K562 (cell line): ENCODE results near the gene ASPRV1. TPM values are rescaled to one million over a fixed set of nuclear protein-coding genes. Genes with fewer than 3 reads are reported as not detected.
A peak's percentile ranks its signal among the peaks of the same experiment; 100 is the strongest.

Source experiments
- BMI1 ChIP-seq: fragments of 150-350 bp; IDR thresholded peaks from 2 replicates; pipeline ENCODE4 v1.6.1; 2014; ENCODE audit warnings: low read length
- BRD4 ChIP-seq: fragments of 200-600 bp; sonication (generic); IDR thresholded peaks from 2 replicates; pipeline ENCODE4 v1.6.1; 2017; ENCODE audit warnings: inconsistent platforms
- GABPB1 ChIP-seq: sonication (generic); formaldehyde crosslinking; IDR thresholded peaks from 2 replicates; pipeline ENCODE4 v1.8.0; 2022; ENCODE audit warnings: mild to moderate bottlenecking, missing genetic modification reagents
- MAFG ChIP-seq: fragments of 450-650 bp; conservative IDR thresholded peaks from 2 replicates; pipeline ENCODE4 v1.6.1; 2016; ENCODE audit warnings: missing genetic modification characterization, missing compliant biosample characterization
- MCM5 ChIP-seq: fragments of 450-650 bp; IDR thresholded peaks from 2 replicates; pipeline ENCODE4 v1.6.1; 2016; ENCODE audit warnings: low read depth
- MYBL2 ChIP-seq, 2 experiments: fragments of 450-650 bp in 1 of 2; sonication (generic) in 1 of 2; formaldehyde crosslinking in 1 of 2; IDR thresholded peaks; 2 replicates each; pipeline versions ENCODE4 v1.6.1 to v1.8.1; 2017 to 2022; ENCODE audit warnings: borderline replicate concordance in 1 of 2, inconsistent platforms in 1 of 2, low read depth in 1 of 2, mild to moderate bottlenecking in 1 of 2, missing genetic modification reagents in 1 of 2, moderate library complexity in 1 of 2
- NRF1 ChIP-seq, 2 experiments: fragments of 450-650 bp; IDR thresholded peaks in 1 of 2; conservative IDR thresholded peaks in 1 of 2; 2 replicates each; pipeline ENCODE4 v1.6.1; 2014; ENCODE audit warnings: mild to moderate bottlenecking in 2 of 2
- PTBP1 ChIP-seq: fragments of 200-400 bp; formaldehyde crosslinking; IDR thresholded peaks from 2 replicates; pipeline ENCODE4 v1.6.1; 2017; ENCODE audit warnings: low read depth, low read length
- TARDBP ChIP-seq: fragments of 450-650 bp; IDR thresholded peaks from 2 replicates; pipeline ENCODE4 v1.6.1; 2016
- ZKSCAN1 ChIP-seq: fragments of 150-350 bp; IDR thresholded peaks from 2 replicates; pipeline ENCODE4 v1.6.1; 2016; ENCODE audit warnings: low read depth, low read length
- polyA plus RNA-seq, 8 experiments: library from polyadenylated mRNA; depleted of rRNA in 4 of 8; stranded (reverse) in 5 of 8; unstranded in 3 of 8; fragments of >200 nt; fragmentation: Nextera tagmentation in 2 of 8; fragmentation: Illumina TruSeq in 1 of 8; extraction: Ambion mirVana in 2 of 8; extraction: Trizol in 1 of 8; gene quantifications; 2 replicates each; pipeline versions ENCODE4 v1.2.1 to v1.2.3, GENCODE V29; 2011 to 2014; ENCODE audit warnings: inconsistent platforms in 1 of 8, missing spikeins in 1 of 8
- total RNA-seq, 7 experiments: library from RNA; depleted of rRNA in 6 of 7; stranded (reverse); fragments of >200 nt in 6 of 7; fragmentation: Illumina TruSeq in 2 of 7; extraction: Trizol in 2 of 7; gene quantifications; 2 replicates each; pipeline versions ENCODE4 v1.2.1 to v1.2.3, GENCODE V29; 2011 to 2021; ENCODE audit warnings: low replicate concordance in 1 of 7
- TF ChIP-seq, protein P1 (sequence below): fragments of 200-800 bp; sonication (Bioruptor generic); IDR thresholded peaks from 2 replicates; pipeline ENCODE4 v1.6.1; 2016; ENCODE audit warnings: missing genetic modification characterization, missing compliant biosample characterization
- TF ChIP-seq, protein P2 (sequence below): fragments of 250-450 bp; sonication (Bioruptor Pico); IDR thresholded peaks from 2 replicates; pipeline ENCODE4 v1.5.0; 2020; ENCODE audit warnings: mild to moderate bottlenecking, borderline replicate concordance
- TF ChIP-seq, protein P3 (sequence below): fragments of 250-450 bp; sonication (Bioruptor Pico); IDR thresholded peaks from 2 replicates; pipeline ENCODE4 v1.8.0; 2022; ENCODE audit warnings: moderate library complexity, mild to moderate bottlenecking, inconsistent platforms
- TF ChIP-seq, protein P4 (sequence below): conservative IDR thresholded peaks from 2 replicates; pipeline ENCODE4 v1.6.1; 2011; ENCODE audit warnings: low read depth, mild to moderate bottlenecking, low read length; ENCODE audit not compliant: control insufficient read depth
- TF ChIP-seq, protein P5 (sequence below): fragments of 450-650 bp; formaldehyde crosslinking; conservative IDR thresholded peaks from 2 replicates; pipeline ENCODE4 v1.4.0; 2022; ENCODE audit warnings: mild to moderate bottlenecking, missing genetic modification characterization

ASPRV1 gene
- total and polyA plus RNA-seq, 9 of the 15 experiments (the other 6 are each of a cell fraction or from before 2014, with no cell fraction given), result 0.17 to 0.72 (median 0.47) TPM; not detected in 1

DNA sequence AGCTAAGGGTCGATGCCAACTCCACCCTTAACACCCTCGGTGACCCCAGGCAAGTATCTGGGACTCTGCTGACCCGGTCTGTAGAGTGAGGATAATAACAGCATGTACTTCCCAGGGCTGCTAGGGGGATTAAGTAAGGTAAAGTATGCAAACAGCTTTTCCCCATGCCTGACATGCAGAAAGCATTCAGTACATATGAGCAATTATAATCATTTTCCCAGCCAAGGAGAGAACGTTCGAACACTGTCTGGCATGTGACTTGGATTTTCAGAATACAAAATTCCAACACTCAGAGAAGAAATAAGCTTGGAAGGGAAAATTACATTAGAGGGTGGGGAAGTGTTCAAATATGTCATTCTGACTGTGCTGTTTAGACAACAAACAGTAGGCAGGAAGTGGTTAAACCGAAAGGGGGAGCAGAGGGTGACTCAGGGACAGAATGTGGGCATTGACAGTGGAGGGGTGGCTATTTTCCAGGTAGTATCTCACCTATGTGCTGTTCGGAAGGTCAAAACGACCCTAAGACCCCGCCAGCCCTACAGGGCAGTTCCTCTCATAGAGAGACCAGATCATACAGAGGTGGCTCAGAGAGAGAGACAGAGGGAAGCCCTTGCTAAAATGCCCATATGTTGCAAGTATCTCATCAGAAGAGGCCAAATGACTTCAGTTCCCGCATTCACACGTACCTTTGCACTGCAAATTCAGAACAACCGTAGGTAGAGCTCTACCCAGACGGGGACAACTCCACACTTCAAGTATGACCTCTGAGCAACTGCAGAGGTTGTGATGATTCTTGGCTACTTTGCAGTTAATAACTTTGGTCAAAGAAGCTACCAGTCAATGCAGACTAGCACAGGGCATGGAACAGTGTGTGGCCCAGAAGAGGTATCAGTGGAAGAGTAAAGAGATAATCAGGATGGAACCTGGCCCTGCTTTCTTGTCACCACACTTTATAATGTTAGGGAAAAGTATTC, 14.8 kb downstream of the ASPRV1 start (continued):
- TF ChIP-seq, protein P1, sequence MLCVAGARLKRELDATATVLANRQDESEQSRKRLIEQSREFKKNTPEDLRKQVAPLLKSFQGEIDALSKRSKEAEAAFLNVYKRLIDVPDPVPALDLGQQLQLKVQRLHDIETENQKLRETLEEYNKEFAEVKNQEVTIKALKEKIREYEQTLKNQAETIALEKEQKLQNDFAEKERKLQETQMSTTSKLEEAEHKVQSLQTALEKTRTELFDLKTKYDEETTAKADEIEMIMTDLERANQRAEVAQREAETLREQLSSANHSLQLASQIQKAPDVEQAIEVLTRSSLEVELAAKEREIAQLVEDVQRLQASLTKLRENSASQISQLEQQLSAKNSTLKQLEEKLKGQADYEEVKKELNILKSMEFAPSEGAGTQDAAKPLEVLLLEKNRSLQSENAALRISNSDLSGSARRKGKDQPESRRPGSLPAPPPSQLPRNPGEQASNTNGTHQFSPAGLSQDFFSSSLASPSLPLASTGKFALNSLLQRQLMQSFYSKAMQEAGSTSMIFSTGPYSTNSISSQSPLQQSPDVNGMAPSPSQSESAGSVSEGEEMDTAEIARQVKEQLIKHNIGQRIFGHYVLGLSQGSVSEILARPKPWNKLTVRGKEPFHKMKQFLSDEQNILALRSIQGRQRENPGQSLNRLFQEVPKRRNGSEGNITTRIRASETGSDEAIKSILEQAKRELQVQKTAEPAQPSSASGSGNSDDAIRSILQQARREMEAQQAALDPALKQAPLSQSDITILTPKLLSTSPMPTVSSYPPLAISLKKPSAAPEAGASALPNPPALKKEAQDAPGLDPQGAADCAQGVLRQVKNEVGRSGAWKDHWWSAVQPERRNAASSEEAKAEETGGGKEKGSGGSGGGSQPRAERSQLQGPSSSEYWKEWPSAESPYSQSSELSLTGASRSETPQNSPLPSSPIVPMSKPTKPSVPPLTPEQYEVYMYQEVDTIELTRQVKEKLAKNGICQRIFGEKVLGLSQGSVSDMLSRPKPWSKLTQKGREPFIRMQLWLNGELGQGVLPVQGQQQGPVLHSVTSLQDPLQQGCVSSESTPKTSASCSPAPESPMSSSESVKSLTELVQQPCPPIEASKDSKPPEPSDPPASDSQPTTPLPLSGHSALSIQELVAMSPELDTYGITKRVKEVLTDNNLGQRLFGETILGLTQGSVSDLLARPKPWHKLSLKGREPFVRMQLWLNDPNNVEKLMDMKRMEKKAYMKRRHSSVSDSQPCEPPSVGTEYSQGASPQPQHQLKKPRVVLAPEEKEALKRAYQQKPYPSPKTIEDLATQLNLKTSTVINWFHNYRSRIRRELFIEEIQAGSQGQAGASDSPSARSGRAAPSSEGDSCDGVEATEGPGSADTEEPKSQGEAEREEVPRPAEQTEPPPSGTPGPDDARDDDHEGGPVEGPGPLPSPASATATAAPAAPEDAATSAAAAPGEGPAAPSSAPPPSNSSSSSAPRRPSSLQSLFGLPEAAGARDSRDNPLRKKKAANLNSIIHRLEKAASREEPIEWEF (CRISPR knock-in tag), result no peak
- no peak for TF ChIP-seq ZKSCAN1
- TF ChIP-seq, protein P2, sequence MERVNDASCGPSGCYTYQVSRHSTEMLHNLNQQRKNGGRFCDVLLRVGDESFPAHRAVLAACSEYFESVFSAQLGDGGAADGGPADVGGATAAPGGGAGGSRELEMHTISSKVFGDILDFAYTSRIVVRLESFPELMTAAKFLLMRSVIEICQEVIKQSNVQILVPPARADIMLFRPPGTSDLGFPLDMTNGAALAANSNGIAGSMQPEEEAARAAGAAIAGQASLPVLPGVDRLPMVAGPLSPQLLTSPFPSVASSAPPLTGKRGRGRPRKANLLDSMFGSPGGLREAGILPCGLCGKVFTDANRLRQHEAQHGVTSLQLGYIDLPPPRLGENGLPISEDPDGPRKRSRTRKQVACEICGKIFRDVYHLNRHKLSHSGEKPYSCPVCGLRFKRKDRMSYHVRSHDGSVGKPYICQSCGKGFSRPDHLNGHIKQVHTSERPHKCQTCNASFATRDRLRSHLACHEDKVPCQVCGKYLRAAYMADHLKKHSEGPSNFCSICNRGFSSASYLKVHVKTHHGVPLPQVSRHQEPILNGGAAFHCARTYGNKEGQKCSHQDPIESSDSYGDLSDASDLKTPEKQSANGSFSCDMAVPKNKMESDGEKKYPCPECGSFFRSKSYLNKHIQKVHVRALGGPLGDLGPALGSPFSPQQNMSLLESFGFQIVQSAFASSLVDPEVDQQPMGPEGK (CRISPR knock-in tag), result no peak
- TF ChIP-seq MCM5, result no peak
- TF ChIP-seq, protein P3, sequence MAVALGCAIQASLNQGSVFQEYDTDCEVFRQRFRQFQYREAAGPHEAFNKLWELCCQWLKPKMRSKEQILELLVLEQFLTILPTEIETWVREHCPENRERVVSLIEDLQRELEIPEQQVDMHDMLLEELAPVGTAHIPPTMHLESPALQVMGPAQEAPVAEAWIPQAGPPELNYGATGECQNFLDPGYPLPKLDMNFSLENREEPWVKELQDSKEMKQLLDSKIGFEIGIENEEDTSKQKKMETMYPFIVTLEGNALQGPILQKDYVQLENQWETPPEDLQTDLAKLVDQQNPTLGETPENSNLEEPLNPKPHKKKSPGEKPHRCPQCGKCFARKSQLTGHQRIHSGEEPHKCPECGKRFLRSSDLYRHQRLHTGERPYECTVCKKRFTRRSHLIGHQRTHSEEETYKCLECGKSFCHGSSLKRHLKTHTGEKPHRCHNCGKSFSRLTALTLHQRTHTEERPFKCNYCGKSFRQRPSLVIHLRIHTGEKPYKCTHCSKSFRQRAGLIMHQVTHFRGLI (CRISPR knock-in tag), result no peak
- no peak; the same call in 1 of the 2 replicates for TF ChIP-seq BRD4
- TF ChIP-seq, protein P4, sequence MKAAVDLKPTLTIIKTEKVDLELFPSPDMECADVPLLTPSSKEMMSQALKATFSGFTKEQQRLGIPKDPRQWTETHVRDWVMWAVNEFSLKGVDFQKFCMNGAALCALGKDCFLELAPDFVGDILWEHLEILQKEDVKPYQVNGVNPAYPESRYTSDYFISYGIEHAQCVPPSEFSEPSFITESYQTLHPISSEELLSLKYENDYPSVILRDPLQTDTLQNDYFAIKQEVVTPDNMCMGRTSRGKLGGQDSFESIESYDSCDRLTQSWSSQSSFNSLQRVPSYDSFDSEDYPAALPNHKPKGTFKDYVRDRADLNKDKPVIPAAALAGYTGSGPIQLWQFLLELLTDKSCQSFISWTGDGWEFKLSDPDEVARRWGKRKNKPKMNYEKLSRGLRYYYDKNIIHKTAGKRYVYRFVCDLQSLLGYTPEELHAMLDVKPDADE, result no peak; the same call in 1 of the 2 replicates
- peak; percentile 53 for TF ChIP-seq MAFG
- TF ChIP-seq GABPB1 (CRISPR knock-in tag), result no peak
- no peak for TF ChIP-seq TARDBP
- TF ChIP-seq NRF1 (conservative IDR thresholded peaks at IDR 0.05 in 1 of 2, IDR thresholded peaks at IDR 0.05 in 1 of 2), result no peak
- TF ChIP-seq, protein P5, sequence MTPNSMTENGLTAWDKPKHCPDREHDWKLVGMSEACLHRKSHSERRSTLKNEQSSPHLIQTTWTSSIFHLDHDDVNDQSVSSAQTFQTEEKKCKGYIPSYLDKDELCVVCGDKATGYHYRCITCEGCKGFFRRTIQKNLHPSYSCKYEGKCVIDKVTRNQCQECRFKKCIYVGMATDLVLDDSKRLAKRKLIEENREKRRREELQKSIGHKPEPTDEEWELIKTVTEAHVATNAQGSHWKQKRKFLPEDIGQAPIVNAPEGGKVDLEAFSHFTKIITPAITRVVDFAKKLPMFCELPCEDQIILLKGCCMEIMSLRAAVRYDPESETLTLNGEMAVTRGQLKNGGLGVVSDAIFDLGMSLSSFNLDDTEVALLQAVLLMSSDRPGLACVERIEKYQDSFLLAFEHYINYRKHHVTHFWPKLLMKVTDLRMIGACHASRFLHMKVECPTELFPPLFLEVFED (CRISPR knock-in tag), result no peak
- no peak for TF ChIP-seq MYBL2 (IDR thresholded peaks at IDR 0.05; ENCODE audit: low read depth)
- no peak for TF ChIP-seq MYBL2 (CRISPR knock-in tag; IDR thresholded peaks at IDR 0.05; ENCODE audit: borderline replicate concordance)
- TF ChIP-seq PTBP1, result no peak
- no peak for TF ChIP-seq BMI1
